Spinal cord (tissue), 10 donors: ENCODE data around the gene SEMA4C. TPM values are rescaled to one million over a fixed set of nuclear protein-coding genes. Genes with fewer than 3 reads are reported as not detected.

ENCODE experiments used
- DNase-seq, 6 donors: peaks; one replicate each; pipeline versions ENCODE4 v3.0.0 to v3.0.0-alpha.2; 2013 to 2015; ENCODE audit warnings: low spot score in 6 of 6, low read depth in 4 of 6
- H3K27ac ChIP-seq: one replicate; pipeline ENCODE4 v1.5.1; 2013; ENCODE audit warnings: low read depth, low read length, control low read depth
- H3K27me3 ChIP-seq: one replicate; pipeline ENCODE4 v1.6.1; 2013; ENCODE audit warnings: low read length; ENCODE audit not compliant: control insufficient read depth, insufficient read depth
- H3K36me3 ChIP-seq: one replicate; pipeline ENCODE4 v1.6.1; 2013; ENCODE audit warnings: low read length; ENCODE audit not compliant: control insufficient read depth, insufficient read depth
- H3K4me1 ChIP-seq: one replicate; pipeline ENCODE4 v1.6.1; 2013; ENCODE audit warnings: low read length; ENCODE audit not compliant: control insufficient read depth, insufficient read depth
- H3K4me3 ChIP-seq: one replicate; pipeline ENCODE4 v1.5.1; 2013; ENCODE audit warnings: low read depth, low read length, control low read depth
- H3K9me3 ChIP-seq: one replicate; pipeline ENCODE4 v1.6.1; 2013; ENCODE audit warnings: low read length; ENCODE audit not compliant: control insufficient read depth, insufficient read depth
- WGBS: methylation state at CpG from one replicate; pipeline ENCODE4 v1.1.5; 2013; ENCODE audit warnings: missing lambda C conversion rate; ENCODE audit not compliant: insufficient coverage; 5-methylcytosine and 5-hydroxymethylcytosine counted together
- polyA plus RNA-seq, 2 donors: library from polyadenylated mRNA; unstranded; fragments of 120-200 nt; gene quantifications; one replicate each; pipeline ENCODE4 v1.2.1, GENCODE V29; 2013; ENCODE audit not compliant: insufficient read length in 2 of 2
- total RNA-seq, 2 donors: library from RNA; depleted of rRNA in 1 of 2; stranded (reverse); fragments of 120-200 nt in 1 of 2; fragments of >200 nt in 1 of 2; gene quantifications; one replicate each; pipeline versions ENCODE4 v1.2.3 to v1.2.4, GENCODE V29; 2013 to 2014
- donor health status: healthy.

Gene SEMA4C
- total and polyA plus RNA-seq, 4 donors = 35.9 to 84.0 (median 57.4) TPM

DNA sequence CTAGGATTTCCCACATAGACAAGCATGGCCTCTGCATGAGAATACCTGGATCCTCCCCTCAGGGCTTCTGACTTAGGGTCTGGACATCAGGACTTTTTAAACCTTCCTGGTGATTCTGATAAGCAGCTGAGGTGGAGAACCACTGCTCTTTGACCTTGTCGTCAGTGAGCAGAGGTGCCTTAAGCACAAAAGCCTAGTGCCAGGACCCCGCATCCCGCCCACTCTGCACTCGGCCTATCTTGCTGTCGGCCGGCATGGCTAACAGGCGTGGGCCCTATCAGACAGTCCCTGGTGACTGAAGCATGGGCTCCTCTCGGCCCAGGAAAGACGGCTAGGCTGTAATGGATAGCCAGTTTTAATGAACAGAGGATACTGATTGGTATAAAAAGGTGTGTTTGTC is 32.3 kb downstream of the SEMA4C start:
- Histone ChIP-seq H3K36me3 (peaks cover 61% of the 10 kb centered on the region), H3K4me1 (peaks cover 21% of the 10 kb centered on the region)
- 92% methylated on average over 9 of the region's 9 CpGs for WGBS

DNA sequence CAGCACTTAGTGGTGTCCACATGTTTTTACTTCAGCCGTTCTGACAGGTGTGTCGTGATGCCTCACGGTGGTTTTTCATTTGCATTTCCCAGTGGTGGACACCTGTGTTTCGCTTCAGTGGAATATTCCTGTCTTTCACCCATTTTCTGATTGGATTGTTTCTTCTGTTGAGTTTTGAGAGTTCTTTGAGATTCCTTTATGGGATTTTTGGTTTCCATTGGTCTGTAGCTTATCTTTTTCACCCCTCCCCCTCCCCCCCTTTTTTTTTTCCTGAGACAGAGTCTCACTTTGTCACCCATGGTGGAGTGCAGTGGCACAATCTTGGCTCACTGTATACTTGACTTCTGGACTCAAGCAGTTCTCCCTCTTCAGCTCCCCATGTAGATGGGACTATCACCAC is 34.0 kb downstream of the SEMA4C start:
- Histone ChIP-seq H3K9me3 (no peaks in the 10 kb centered on the region), H3K27ac (no peak overlapping the region), H3K4me1 (peaks cover 33% of the 10 kb centered on the region), H3K36me3 (peaks cover 60% of the 10 kb centered on the region), H3K4me3 (no peak overlapping the region), H3K27me3 (no peaks in the 10 kb centered on the region)
- no CpG with 5 or more reads among the region's 4 CpGs for WGBS
- no peak for DNase-seq

More for the DNA sequence above, 32.3 kb downstream of the SEMA4C start:
- Histone ChIP-seq H3K4me3 (no peak overlapping the region), H3K27me3 (no peaks in the 10 kb centered on the region), H3K27ac (no peak overlapping the region), H3K9me3 (no peaks in the 10 kb centered on the region)
- no peak for DNase-seq

DNA sequence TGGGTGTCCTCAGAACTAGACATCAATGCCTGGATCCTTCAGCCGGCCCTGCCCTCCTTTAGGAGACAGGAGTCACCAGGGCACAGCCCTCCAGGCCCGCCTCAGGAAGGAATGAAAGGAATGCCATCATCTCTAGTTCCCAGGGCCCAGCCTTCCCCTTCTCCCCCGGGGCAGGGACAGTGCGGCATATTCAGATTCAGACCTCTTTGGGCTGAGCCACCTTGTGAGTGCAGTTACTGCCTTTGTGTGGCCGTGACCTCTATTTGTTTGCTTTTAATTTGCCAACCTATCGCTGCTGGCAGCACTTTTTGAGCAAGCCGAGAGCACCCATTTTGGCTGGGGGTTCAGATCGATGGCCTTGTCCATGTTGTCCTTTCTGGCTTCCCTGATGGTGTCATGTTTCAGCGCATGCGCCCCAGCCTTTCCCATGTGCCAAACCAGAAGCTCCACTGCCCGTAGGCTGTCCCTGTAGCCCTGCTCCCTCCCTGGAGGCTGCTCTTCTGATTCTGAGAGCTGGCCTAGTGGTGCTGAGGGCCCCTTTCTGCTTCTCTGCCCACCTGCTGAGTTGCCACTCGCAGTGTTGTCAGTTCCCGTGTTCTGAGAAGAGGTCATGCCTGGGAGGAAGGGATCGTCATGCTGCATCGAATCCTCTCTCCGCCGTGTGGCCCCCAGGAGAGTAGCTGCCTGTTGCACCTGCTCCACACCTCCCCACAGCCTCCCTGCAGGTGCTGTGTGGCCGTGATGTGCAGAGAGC is 36.9 kb downstream of the SEMA4C start:
- H3K4me1 ChIP-seq = peaks cover 20% of the 10 kb centered on the region
- WGBS = 31% methylated on average over 13 of the region's 18 CpGs
- H3K4me3 ChIP-seq = no peak overlapping the region
- peak overlapping the region; percentile 10 for H3K27ac ChIP-seq
- H3K36me3 ChIP-seq = peaks cover 57% of the 10 kb centered on the region
- no peaks in the 10 kb centered on the region for H3K27me3 ChIP-seq
- H3K9me3 ChIP-seq = no peaks in the 10 kb centered on the region
- peak in 2 of 6 donors; percentile 47 to 69 for DNase-seq

DNA sequence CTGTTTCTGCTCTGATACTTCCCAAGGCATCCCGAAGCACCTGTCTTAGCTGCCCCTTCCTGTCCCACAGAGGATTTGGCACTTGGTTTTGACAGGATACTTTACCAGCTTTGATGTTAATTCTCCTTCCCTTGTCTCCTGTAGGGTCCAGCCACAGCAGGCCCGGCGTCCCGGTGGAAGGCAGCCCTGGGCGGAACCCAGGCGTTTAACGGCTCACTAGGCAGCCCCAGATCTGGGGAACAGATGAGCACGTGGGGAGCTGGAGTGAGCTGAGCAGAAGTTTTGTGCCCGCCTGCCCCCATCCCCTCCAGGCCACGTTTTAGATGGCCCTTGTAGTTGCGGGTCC is 37.5 kb downstream of the SEMA4C start:
- 48% methylated on average over 8 of the region's 11 CpGs for WGBS
- no peak for DNase-seq
- Histone ChIP-seq H3K4me1 (peaks cover 20% of the 10 kb centered on the region), H3K4me3 (no peak overlapping the region), H3K27ac (no peak overlapping the region), H3K27me3 (no peaks in the 10 kb centered on the region), H3K9me3 (no peaks in the 10 kb centered on the region), H3K36me3 (peaks cover 57% of the 10 kb centered on the region)

DNA sequence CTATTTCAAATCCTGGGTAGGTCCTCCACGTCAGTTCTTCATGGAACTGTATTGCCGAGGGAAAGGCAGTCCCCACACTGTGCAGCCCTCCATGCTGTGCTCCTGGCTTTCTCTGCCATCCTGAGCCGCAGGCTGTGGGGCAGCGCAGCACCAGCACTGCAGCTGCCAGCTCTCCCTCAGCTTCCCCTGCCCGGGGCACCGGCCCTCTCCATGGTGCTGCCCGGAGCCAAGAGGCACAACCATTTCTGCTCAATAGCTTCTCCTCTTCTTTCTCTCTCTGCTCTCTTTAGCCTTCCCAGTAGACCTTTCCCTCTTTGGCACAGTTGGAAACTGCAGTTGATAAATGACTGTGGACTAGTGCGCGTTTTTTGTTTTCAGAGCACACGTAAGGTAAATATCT is 38.2 kb downstream of the SEMA4C start:
- H3K9me3 ChIP-seq = no peaks in the 10 kb centered on the region
- H3K27me3 ChIP-seq = no peaks in the 10 kb centered on the region
- 44% methylated on average over 9 of the region's 10 CpGs for WGBS
- peaks cover 20% of the 10 kb centered on the region for H3K4me1 ChIP-seq
- no peak overlapping the region for H3K27ac ChIP-seq
- no peak overlapping the region for H3K4me3 ChIP-seq
- H3K36me3 ChIP-seq = peaks cover 63% of the 10 kb centered on the region
- peak in 2 of 6 donors; percentile 30 to 36 for DNase-seq

DNA sequence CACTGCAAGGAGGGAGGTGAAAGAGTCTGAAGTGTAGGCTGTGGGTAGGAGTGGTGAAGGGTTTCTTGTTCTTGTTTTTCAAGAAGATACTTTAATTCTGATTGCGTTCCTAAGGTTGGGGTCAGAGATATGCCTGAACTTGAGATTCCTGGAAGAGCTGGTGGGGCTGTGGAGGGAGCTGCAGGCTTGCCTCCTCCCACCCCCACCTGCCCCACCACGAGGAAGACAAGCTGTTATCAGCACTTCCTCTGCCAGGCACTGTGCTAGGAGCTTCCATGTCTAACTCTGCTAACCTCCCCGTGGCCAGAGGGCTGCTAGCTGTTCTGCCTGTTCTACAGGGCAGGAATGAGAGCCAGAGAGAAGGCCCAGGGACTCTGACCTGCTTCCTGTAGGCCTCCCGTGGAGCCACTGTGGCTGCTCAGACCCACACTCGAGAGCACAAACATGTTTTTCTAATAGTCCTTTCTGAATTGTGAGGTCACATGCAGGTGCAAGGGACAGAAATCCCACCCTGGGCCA is 39.8 kb downstream of the SEMA4C start:
- no peaks in the 10 kb centered on the region for H3K9me3 ChIP-seq
- no peaks in the 10 kb centered on the region for H3K27me3 ChIP-seq
- no peak overlapping the region for H3K27ac ChIP-seq
- peaks cover 75% of the 10 kb centered on the region for H3K36me3 ChIP-seq
- 93% methylated on average over 4 of the region's 5 CpGs for WGBS
- H3K4me3 ChIP-seq = no peak overlapping the region
- H3K4me1 ChIP-seq = peaks cover 20% of the 10 kb centered on the region
- no peak for DNase-seq

DNA sequence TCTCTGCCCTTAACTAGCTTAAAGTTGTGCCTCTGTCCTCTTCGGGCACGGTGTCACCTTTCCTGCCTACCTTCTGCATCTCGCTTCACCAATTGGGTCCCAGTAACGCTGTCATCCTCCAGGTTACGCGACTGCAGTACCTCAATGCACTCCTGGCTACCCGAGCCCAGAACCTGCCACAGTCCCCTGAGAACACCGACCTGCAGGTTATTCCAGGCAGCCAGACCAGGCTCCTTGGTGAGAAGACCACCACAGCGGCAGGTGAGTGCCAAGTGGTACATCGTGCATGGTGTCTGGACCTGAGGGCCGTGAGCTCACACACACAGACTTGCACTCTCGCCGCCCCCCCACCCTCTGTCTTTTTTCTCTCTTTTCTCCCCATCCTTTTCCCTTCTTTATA is 41.0 kb downstream of the SEMA4C start:
- H3K36me3 ChIP-seq = peaks cover 80% of the 10 kb centered on the region
- no peaks in the 10 kb centered on the region for H3K9me3 ChIP-seq
- H3K27ac ChIP-seq = no peak overlapping the region
- peaks cover 20% of the 10 kb centered on the region for H3K4me1 ChIP-seq
- H3K4me3 ChIP-seq = no peak overlapping the region
- WGBS = 96% methylated on average over 9 of the region's 13 CpGs
- no peak for DNase-seq
- no peaks in the 10 kb centered on the region for H3K27me3 ChIP-seq

DNA sequence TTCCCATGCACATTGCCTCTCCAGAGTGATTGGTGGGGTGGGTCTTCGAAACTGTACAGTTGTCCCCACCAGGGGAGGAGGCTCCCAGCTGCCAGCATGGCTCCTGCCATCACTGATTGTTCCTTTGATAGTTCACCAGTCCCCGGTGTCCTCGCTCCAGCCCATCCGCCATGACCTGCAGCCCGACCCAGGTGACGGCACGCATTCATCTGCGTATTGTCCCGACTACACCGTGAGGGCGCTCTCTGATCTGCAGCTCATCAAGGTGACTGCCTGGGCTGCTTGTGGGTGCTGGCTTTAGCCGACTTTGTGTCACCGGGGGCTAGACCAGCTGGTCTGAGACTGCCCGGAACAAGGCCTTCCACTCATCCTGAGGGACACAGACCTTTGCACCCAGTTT is 41.4 kb downstream of the SEMA4C start:
- H3K36me3 ChIP-seq = peaks cover 84% of the 10 kb centered on the region
- DNase-seq = no peak
- WGBS = 93% methylated on average over 14 of the region's 14 CpGs

DNA sequence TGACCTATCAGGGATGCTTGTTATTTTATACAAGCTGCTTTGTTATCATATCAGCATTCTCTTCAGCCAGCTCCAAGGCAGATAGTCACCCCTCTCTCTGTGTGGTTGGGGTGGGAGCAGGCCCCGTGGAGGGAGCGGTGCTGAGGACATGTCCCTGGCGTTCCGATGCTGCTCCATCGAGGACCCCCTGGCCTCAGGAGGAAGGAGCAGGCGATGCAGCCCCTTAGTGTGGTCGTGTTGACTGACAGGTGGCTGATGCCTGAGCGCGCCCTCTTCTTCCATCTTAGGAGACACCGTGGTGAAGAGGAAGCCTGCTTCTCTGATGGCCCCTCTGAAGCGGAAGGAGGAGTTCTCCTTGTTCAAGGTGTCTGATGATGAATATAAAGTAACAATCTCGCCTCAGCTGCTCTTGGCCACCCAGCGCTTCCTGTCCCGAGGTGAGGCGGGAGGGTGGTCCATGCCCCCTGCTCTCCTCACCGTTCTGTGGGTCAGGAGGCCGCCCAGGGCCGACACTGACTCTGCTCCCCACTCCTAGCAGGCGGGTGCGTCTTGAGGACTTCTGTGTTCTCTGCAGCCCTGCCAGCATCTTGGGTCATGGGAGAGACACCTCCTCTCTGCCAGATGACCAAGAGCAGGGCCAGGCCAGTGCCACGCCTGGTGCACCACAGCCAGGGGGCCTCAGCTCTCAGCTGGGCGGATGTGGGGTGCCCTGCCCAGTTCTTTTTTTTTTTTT is 43.2 kb downstream of the SEMA4C start:
- 92% methylated on average over 20 of the region's 22 CpGs for WGBS
- H3K36me3 ChIP-seq = peaks cover 81% of the 10 kb centered on the region
- H3K27ac ChIP-seq = no peak overlapping the region
- H3K9me3 ChIP-seq = no peaks in the 10 kb centered on the region
- no peaks in the 10 kb centered on the region for H3K27me3 ChIP-seq
- DNase-seq = no peak
- no peak overlapping the region for H3K4me3 ChIP-seq
- peaks cover 7% of the 10 kb centered on the region for H3K4me1 ChIP-seq

More for the DNA sequence above, 41.4 kb downstream of the SEMA4C start:
- peaks cover 20% of the 10 kb centered on the region for H3K4me1 ChIP-seq
- H3K9me3 ChIP-seq = no peaks in the 10 kb centered on the region
- no peak overlapping the region for H3K27ac ChIP-seq
- H3K27me3 ChIP-seq = no peaks in the 10 kb centered on the region
- no peak overlapping the region for H3K4me3 ChIP-seq
